Testis (tissue), 3 donors: ENCODE measurements around the gene RHEX. TPM values are rescaled to one million over a fixed set of nuclear protein-coding genes. Genes with fewer than 3 reads are reported as not detected.

Experiments
- DNase-seq: peaks from one replicate; pipeline ENCODE4 v3.0.0-alpha.2; 2019
- H3K27ac ChIP-seq, 2 donors: fragments of 200-600 bp; sonication (generic); one replicate each; pipeline ENCODE4 v1.5.1; 2019
- H3K27me3 ChIP-seq: fragments of 200-600 bp; sonication (generic); one replicate; pipeline ENCODE4 v1.5.1; 2019
- H3K36me3 ChIP-seq: fragments of 200-600 bp; sonication (generic); one replicate; pipeline ENCODE4 v1.5.1; 2017; ENCODE audit warnings: low read depth; ENCODE audit errors: missing control alignments
- H3K4me1 ChIP-seq: fragments of 200-600 bp; sonication (generic); one replicate; pipeline ENCODE4 v1.5.1; 2019
- H3K4me3 ChIP-seq, 2 donors: fragments of 200-600 bp; sonication (generic); one replicate each; pipeline ENCODE4 v1.5.1; 2017 to 2019
- H3K9me3 ChIP-seq: fragments of 200-600 bp; sonication (generic); one replicate; pipeline ENCODE4 v1.5.1; 2017
- POLR2A ChIP-seq: fragments of 450-650 bp; IDR thresholded peaks from one replicate; pipeline ENCODE4 v1.6.1; 2017; ENCODE audit warnings: antibody characterized with exemption, mild to moderate bottlenecking, moderate library complexity
- WGBS, 2 donors: methylation state at CpG; one replicate each; pipeline ENCODE4 v1.1.5; 2018; 5-methylcytosine and 5-hydroxymethylcytosine counted together
- intact Hi-C: fragments of 100-400 bp; cut with DNase I; formaldehyde crosslinking; loops from one replicate; pipeline ENCODE4 v1.15.1; 2023; ENCODE audit warnings: low total_unique reads
- polyA plus RNA-seq: library from polyadenylated mRNA; stranded (reverse); fragments of 350-450 nt; fragmentation: Illumina TruSeq; extraction: RNeasy Lipid Tissue Mini Kit (QIAGEN cat#74804); gene quantifications from one replicate; pipeline ENCODE4 v1.2.3, GENCODE V29; 2014; ENCODE audit warnings: low read depth, low replicate concordance; ENCODE audit not compliant: insufficient read depth
- total RNA-seq, 2 donors: library from RNA; depleted of rRNA; stranded (reverse); fragments of >200 nt; gene quantifications; one replicate each; pipeline ENCODE4 v1.2.3, GENCODE V29; 2016
- TF ChIP-seq, protein P1 (sequence below), 3 experiments: fragments of 450-650 bp in 2 of 3; fragments of 200-600 bp in 1 of 3; sonication (generic) in 1 of 3; IDR thresholded peaks; one replicate each; pipeline ENCODE4 v1.5.1; 2016 to 2019; ENCODE audit warnings: antibody characterized with exemption in 3 of 3, mild to moderate bottlenecking in 2 of 3, moderate library complexity in 1 of 3

Gene RHEX
- total and polyA plus RNA-seq, 3 donors from 2014 or later: 2.4 to 3.0 (median 2.9) TPM

DNA sequence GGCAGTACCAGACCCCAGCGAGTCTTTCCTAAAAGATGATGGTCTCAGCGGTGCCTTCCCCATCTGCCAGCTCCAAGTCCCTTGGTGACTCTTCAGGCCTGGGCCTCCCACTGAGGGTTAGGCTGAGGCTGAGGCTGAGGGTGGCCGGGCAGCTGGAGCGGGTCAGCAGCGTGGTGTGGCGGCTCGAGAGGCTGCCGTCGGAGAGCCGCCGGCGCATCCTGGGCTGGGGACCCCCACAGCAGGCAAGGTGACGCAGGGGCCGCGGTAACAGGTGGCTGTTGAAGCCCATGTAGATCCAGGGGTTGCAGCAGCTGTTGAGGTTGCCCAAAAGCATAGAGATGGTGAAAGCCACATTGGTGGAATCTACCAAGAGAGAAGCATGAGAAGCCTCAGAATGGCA lies 57.2 kb downstream of the RHEX start:
- intact Hi-C loops: no loop called here
- Histone ChIP-seq H3K27ac (no peak overlapping the region), H3K4me1 (no peaks in the 10 kb centered on the region), H3K4me3 (no peak overlapping the region), H3K36me3 (no peaks in the 10 kb centered on the region), H3K9me3 (no peaks in the 10 kb centered on the region), H3K27me3 (no peaks in the 10 kb centered on the region)
- TF ChIP-seq POLR2A: no peak
- TF ChIP-seq, protein P1, sequence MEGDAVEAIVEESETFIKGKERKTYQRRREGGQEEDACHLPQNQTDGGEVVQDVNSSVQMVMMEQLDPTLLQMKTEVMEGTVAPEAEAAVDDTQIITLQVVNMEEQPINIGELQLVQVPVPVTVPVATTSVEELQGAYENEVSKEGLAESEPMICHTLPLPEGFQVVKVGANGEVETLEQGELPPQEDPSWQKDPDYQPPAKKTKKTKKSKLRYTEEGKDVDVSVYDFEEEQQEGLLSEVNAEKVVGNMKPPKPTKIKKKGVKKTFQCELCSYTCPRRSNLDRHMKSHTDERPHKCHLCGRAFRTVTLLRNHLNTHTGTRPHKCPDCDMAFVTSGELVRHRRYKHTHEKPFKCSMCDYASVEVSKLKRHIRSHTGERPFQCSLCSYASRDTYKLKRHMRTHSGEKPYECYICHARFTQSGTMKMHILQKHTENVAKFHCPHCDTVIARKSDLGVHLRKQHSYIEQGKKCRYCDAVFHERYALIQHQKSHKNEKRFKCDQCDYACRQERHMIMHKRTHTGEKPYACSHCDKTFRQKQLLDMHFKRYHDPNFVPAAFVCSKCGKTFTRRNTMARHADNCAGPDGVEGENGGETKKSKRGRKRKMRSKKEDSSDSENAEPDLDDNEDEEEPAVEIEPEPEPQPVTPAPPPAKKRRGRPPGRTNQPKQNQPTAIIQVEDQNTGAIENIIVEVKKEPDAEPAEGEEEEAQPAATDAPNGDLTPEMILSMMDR (IDR thresholded peaks at IDR 0.05): no peak
- DNase-seq: no peak
- 81 to 96% methylated on average over 2 to 15 of the region's 15 CpGs for WGBS, 2 donors

DNA sequence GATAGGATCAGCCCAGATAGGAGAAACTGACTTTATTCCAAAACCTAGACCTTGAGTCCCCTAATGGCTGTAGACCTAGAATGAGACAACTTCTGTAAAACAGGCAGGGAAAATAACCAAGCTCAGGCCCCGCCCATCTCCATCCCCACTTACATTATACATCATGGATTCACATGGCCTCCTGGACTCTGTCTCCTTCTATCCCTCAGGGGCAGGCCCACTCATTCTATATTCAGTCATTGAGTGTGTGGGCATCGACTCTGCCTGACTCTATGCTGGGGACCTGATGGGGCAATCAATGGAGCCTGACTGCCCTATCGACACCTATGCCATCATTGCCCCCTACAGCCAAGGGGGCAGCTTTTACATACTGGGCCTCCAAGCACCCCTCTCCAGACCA lies 57.8 kb downstream of the RHEX start:
- no peaks in the 10 kb centered on the region for H3K4me1 ChIP-seq
- intact Hi-C loops: no loop called here
- TF ChIP-seq, protein P1 (IDR thresholded peaks at IDR 0.05): no peak
- no peak for TF ChIP-seq POLR2A
- H3K36me3 ChIP-seq: no peaks in the 10 kb centered on the region
- no peaks in the 10 kb centered on the region for H3K27me3 ChIP-seq
- no peak overlapping the region for H3K27ac ChIP-seq
- H3K4me3 ChIP-seq: no peak overlapping the region
- no peak for DNase-seq
- 87 to 96% methylated on average over 3 of the region's 3 CpGs for WGBS, 2 donors
- no peaks in the 10 kb centered on the region for H3K9me3 ChIP-seq

GRCh38 chr1:206111271-206111927 lies 58.4 kb downstream of the RHEX start:
- 91 to 93% methylated on average over 6 of the region's 6 CpGs for WGBS, 2 donors
- no peak for DNase-seq
- no peaks in the 10 kb centered on the region for H3K9me3 ChIP-seq

DNA sequence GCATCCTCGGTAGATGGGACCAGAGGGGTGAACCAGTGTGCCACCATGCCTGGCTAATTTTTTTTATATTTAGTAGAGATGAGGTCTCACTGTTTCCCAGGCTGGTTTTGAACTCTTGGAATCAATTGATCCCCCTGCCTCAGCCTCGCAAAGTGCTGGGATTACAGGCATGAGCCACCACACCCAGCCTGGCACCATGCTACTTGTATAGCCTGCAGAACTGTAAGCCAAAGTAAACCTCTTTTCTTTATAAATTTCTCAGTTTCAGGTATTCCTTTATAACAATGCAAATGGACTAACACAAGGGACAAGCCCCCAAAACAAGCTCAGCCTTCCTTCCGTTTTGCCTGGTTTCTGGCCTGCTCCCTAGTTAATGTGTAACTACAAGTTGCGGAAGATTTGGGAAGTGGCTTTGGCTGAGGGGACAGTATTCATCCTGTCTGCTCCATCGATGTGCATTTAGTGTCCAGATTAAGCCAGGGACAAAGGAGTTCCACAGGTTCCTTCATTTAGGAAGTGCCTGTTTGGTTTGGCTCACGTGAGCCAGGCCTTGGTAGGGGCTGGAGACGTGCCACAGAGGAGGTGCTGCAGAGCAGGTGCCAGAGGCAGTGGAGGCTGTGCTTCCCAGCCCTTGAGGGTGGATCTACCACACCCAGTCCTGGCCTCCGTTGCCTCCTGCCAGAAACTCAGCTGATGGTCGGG lies 59.8 kb downstream of the RHEX start:
- H3K9me3 ChIP-seq: no peaks in the 10 kb centered on the region
- no peak for DNase-seq
- H3K4me1 ChIP-seq: peaks cover 9% of the 10 kb centered on the region
- 82 to 84% methylated on average over 9 of the region's 9 CpGs for WGBS, 2 donors
- no peaks in the 10 kb centered on the region for H3K36me3 ChIP-seq
- H3K4me3 ChIP-seq: no peak overlapping the region
- H3K27ac ChIP-seq: no peak overlapping the region
- TF ChIP-seq, protein P1 (IDR thresholded peaks at IDR 0.05): no peak
- no peak for TF ChIP-seq POLR2A
- no peaks in the 10 kb centered on the region for H3K27me3 ChIP-seq
- intact Hi-C loops: no loop called here

More at GRCh38 chr1:206111271-206111927, 58.4 kb downstream of the RHEX start:
- intact Hi-C loops: no loop called here
- no peaks in the 10 kb centered on the region for H3K27me3 ChIP-seq
- H3K4me1 ChIP-seq: no peaks in the 10 kb centered on the region
- H3K27ac ChIP-seq: no peak overlapping the region
- no peak overlapping the region for H3K4me3 ChIP-seq
- TF ChIP-seq, protein P1 (IDR thresholded peaks at IDR 0.05): no peak
- TF ChIP-seq POLR2A: no peak
- H3K36me3 ChIP-seq: no peaks in the 10 kb centered on the region
